Stimulated activated CD4-positive, alpha-beta T cell treated with anti-CD3 and anti-CD28 coated beads, TNF-alpha, amount 100 ng/mL, for 4 hours (primary cell): ENCODE measurements around the gene ZNF831.
A peak's percentile ranks its signal among the peaks of the same experiment; 100 is the strongest.

ENCODE experiments used
- DNase-seq, 3 experiments: peaks; one replicate each; pipeline ENCODE4 v3.0.0-alpha.2; 2020; ENCODE audit warnings: low read depth in 3 of 3

The ZNF831 gene

DNA sequence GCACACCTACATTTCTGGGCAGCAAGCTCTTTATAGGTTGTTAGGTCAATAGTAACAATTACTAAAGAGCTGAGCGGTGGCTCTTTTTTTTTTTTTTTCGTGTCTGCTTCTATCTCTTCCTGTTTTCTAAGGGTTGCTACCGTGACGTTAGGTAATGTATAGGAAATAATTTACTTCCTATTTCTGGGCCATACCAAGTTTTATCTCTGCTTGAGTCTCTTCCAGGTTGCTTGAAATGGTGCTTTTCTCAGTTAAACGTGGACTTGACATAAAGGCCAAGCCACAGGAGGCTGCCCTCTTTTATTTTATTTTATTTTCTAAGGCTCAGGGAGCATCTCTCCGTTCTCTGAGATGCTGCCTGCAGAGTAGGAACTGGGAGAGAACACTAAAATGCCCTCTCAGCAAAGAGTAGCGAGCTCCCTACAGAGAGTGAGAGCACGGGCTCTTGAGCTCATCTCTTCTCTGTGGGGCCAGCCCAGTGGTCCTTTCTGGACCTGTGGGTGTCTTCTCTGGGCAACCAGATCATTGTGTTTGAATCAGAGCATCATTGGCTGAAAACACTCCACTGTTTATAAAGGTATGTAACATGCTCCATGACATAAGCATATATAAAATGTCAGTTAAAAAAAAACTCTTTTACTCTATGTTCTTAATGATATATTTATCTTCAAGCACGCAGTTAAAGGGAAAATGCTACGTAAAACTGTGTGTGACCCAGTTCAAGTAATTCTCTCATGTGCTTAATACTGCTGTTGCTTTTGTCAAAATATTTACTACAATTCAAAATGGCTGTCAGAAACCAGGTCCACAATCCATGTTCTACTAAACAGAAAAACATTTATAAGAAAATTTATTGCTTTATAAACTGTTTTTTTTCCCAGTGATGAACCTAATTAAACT lies at the start of gene ZNF831:
Gene ZNF831 (plus strand): TSS at position 191 of the 900 bp plus-strand sequence. CDS start 27,199 bp downstream, outside the sequence.
- DNase-seq = no peak

DNA sequence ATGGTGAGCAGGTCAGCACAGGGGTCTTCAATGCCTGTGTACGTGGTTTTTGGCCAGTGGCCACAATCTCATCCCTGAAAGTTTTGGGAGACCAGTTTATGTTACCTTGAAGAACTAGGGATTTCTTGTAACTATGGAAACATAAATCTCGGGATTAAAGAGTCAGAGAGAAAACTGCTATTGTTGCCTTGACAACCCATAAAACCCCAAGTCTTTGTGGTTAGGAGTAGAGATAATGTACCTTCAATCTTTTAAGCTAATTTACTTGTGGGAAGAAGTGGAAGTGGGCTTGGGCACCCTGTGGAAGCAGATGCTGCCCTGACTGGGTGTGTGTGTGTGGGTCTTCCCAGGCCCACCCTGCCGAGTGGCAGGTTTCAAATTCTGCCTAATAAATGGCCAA lies 46.1 kb upstream of the ZNF831 start:
- DNase-seq = no peak

DNA sequence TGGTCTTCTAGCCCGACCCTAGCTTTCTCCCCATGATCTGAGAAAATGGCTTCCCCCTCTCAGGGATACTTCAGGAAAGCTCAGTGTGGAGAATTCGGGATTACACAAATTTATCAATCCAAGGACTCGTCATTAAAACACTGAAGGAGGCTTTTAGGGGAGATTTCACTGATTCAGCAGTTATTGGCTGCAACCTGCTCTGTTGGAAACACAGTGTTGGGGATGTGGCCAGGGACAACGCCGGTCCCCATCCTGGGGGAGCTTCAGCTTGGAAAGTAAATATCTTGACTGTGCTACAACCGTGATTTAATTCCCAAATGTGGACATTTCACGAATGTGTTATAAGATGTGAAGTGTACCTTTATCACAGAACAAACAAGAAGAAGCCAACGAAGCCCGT lies 44.8 kb upstream of the ZNF831 start:
- no peak for DNase-seq

DNA sequence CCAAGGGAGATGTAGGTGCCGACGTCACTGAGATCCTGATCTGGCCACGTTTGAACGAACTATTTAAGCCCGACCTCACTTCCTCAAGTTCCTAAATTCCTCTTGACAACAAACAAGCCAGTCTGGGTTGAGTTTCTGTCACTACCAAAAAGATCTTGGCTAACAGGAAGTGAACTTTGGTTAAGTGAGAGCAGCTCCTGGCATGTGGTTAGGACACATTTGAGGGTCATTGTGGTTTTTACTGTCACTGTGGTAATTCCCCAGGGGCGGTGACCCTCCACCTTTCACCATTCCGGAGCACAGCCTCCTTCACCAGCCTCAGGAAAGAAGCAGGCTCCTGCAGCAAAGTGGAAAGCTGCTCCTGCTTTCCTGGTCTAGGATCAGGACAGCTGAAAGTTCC lies 43.1 kb upstream of the ZNF831 start:
- DNase-seq = no peak

DNA sequence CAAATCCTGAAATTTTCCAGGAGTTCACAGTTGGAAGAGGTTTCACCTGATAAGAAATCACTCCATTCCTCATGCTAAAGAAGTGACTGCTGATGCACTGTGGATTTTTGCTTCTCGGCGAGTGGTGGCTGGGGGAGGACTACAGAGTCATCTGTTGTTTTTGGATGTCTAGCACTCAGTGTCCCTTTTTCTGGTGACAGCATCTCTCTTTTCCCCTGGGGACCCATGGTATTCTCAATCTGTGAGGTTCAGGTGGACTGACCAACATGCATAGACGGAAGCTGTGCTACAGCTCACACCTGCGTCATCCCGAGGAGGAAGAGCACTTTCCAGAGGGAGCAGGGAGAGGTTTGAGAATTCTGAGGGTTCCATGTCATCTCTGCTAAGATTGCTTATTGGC lies 42.7 kb upstream of the ZNF831 start:
- no peak for DNase-seq

DNA sequence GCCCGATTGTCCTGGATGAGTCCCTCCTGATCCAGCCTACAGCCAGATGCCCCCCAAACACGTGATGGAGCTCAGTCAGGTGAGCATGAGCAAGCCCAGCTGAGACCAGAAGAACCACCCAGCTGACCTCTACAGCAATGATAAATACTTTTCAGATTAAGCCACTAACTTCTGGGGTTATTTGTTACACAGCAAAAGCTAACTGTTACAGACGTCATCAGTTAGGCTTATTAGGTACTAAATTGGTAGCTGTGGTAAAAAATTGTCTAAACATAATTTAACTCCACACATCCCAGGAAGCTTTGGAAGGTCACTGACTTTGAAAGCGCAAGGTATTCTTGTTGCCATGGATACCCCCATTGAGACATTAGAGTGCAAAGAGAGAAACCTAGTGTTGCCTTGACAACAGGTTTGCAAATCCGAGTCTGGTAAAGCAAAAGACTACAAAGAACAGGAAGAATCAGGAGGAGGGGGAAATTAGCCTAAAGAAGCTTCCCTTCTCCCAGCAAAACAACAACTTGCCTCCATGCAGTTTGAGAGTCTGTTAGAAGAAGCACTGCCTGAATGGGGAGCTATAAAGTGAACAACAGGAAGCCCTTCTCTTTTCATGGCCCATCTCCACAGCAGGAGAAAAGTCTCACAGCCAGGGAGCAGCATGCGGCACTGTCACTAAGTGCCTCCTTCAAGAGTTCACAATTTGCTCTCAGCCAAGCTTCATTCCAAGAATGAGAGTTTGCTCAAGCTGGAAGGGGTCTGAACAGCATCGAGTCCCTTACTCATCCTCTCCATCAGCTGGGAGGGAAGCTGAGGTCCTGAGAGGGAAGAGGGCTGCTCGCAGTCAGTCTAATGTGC lies 41.7 kb upstream of the ZNF831 start:
- no peak for DNase-seq

DNA sequence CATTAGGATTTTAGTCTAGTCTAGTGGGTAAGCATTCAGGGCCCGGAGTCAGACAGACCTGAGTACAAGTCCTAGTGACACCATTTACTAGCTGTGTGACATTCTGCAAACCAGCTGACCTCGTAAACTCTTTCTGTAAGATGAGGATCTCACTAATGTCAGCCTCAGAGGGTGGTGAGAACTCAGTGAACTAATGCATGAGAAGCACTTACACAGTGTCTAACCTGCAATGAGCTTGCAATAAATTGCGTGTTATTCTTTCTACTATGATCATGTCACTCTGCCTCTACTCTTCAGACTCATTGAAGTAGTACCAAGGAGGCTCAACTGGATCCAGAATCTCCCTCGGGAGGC lies 41.1 kb upstream of the ZNF831 start:
- DNase-seq = no peak

DNA sequence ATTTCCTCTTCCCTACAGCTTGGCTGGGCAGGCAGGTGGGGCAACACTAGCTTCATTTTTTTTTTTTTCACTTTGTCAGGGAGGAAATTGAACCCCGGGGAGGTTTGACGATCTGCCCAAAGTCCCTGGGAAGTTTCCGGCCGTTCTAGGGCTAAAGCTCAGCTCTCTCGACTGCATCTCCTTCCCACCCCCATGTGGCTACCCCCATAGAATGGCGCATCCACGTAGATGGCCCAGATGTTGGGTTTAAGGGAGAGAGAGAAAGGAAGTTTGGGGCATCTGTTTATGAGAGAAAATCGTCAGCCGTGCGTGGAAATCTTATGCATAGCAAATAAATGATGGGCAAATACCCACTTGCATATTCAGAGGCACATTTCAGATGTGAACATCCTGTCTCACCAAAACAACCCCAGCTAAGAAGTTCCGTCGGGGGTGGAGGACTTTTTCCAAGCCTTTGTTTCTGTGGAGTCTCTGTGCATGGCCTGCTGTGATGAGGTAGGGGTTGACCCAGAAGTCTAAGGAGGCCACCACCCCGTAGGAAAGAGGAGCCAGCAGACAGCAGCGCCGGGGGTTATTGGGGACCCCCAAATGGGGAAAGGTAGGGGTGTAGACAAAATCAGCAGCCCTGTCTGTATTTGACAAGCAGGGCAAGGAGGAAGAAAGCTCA lies 40.5 kb upstream of the ZNF831 start:
- DNase-seq = peak in 2 of 3 experiments; percentile 41 to 43

DNA sequence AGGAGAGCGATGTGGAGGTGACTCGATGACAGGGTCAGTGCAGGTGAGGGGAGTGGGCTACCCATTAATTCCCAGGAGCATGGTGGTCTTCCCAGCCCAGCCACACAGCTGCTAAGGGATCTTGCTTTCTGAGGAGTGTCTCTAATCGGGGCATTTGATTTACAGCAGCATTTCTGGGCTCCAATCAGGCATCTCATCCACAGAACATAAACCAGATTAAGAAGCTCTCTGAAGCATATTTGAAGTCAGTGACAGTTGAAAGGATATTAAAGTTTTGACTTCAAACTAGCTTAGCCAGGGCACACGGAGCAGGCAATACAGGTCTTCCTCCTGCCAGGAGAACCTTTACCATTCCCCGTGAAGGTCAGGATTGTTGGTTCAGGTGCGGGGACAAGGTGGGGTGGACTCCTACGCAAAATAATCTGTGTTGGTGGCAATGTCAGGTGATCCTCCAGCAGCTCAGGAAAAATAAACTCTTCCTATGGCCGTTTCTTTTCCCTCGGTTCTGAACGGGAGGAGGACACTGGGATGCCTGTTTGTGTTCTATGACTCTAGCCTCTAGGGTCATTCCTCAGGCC lies 39.9 kb upstream of the ZNF831 start:
- DNase-seq = no peak

DNA sequence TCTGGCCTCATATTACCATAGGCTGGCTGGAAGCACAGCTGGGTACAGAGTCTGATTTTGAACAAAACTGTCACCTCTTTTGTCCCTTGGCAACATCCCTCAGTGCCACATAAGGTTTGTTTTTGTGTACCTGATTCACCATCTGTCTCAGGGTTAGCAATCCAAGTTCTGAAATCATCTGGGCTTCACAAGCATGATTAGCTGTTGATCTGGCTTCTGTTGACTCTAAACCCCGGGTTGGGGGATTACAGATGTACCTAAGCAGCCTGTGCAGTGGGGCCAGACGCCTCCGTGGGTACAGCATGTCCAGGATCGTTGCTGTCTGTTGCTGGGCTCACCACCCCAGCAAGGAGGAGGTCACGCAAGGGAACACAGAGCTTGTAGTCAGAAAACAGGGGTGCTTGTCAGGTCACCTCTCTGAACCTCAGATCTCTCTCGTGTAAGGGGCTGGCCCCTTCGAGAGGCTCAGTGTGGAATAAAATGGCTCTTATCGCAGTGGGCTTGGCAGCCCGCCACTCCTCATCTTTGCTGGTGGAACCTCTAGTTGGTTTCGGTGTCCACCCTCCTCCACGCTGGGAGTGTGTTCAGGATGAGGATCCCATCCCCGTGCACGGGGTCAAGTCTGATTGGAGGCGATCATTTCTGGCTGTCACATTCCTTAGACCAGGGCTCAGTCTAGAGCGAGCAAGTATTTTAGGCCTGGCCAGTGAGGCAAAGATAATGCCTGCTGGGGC lies 39.2 kb upstream of the ZNF831 start:
- DNase-seq = no peak

DNA sequence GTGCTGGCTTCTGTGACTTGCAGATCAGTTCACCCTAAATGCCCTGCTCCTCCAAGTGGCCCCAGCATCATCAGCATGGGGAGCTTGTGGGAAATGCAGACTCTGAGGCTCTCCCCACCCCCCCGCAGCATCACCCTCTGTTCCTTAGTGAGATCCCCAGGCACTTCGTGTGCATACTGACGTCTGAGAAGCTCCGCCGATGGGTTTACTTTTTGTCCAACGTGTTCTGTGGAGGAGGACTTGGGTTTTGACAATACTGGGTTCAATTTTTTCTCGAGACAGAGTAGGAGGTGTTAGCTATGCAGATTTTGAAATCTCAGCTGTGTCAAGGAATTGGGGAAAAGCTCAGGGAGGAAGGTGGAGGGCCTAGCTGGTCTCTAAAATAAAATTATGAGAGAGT lies 38.3 kb upstream of the ZNF831 start:
- DNase-seq = no peak

DNA sequence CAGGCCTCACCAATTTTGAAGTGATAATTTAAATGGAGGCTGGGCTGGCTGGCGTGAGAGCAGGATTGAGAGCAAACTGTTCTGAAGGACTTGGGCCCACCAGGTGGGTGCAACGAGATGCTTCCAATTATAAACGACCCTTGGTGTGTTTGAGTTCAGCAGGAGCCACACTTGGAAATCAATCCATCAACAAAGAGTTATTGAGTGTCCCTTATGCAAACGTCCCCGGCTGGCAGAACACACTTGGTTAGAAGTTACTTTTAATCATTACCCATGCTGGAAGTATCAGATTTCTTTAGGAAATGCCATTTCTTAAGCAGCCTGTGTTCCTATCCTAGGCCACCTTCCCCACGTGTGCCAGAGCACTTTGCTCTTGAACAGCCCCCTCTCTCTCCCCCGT lies 37.8 kb upstream of the ZNF831 start:
- DNase-seq = no peak

DNA sequence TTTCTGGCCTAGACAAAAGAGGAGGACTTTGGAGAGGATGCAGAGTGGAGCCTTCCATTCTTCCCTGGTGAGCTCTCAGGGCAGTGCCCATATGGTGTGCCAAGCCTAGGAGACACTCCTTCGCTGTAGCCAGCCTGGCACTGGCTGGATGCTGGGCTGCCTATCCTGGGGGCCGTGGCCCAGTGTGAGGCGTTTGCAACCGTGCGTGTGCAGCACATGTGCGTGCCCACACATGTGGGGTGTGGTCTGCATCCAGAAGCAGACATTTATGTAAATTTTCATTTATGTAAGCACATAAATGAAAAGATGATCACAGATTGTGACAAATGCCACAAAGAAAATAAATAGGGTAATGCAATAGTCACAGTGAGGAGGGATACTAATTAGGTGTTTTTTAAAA lies 35.8 kb upstream of the ZNF831 start:
- DNase-seq = no peak

DNA sequence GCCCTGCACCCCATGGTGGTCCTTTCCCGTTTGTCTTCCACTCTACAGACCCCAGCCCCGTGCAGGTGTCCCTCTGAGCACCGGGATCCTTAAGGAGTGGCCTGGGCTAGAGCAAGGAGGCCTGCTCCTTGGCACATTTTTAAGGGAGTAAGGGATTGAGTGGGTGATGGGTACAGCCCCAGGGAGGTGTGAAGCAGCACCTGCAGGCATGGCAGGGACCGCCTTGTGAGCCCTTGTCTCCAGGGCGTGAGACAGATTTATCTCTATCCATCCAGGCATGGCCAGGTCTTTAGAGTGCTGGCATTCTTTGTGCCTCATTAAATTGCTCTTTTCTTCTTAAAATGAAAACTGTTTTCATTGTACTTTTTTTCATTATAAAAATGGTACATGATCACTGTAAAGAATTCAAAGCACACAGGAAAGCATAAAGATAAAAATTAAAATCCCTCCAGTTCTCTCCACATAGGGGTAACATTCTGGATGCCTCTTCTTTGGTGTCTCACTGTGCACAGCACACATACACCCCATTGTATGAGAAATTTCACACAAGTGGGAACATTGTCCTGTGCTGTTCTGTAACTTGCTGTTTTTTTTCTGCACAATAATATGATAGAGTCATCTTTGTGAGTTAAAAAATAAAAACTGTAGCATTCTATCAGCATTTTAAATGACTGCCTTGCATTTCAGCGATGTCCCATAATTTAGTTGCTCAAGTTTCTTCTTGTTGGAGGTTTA lies 31.9 kb upstream of the ZNF831 start:
- no peak for DNase-seq

DNA sequence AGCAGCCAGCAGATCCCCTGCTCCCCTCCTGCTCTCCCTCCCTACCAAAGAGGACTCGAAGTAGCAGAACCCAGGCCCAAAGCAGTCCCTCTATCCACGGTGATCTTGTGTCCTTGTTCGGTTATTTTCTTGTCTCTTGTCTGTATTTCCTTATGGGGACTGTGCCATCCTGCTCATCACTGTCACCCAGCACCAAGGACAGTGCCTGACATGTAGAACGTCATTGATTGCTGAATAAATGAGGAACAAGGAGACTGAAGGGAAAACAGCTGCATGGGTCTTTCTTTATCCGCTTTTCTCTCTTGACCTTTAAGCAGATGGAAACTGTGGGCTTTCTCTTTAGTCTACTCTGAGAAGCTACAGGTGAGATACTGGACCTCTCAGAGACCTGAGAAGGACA lies 29.4 kb upstream of the ZNF831 start:
- DNase-seq = no peak

DNA sequence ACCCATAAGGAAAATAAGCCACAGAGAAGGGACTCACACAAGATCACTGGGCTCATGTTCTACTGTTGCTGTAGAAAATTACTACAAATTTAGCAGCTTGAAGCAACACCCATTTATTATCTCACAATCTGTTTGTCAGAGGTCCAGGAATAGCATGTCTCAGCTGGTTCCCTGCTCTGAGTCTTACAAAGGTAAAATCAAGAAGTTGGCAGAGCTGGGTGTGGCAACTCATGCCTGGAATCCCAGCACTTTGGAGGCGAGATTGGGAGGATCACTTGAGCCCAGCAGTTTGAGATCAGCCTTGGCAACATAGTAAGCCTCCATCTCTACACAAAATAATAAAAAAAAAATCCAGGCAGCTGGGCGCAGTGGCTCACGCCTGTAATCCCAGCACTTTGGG lies 28.5 kb upstream of the ZNF831 start:
- DNase-seq = no peak

DNA sequence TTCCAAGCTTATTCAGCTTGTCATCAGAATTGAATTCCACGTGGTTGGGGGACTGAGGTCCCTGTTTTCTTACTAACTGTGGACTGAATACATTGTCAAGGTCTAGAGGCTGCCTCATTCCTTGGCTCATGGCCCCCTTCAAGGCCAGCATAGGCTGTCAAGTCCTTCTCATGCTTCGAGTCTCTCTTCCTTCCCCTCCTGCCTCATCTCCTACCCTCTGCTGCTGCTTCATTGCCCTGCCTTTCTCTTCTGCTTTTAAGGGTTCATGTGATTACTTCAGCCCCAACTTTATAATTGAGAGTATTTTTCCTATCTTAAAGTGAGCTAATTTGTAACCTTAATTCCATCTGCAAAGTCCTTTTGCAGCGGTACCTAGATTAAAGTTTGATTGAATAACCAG lies 27.6 kb upstream of the ZNF831 start:
- DNase-seq = no peak

DNA sequence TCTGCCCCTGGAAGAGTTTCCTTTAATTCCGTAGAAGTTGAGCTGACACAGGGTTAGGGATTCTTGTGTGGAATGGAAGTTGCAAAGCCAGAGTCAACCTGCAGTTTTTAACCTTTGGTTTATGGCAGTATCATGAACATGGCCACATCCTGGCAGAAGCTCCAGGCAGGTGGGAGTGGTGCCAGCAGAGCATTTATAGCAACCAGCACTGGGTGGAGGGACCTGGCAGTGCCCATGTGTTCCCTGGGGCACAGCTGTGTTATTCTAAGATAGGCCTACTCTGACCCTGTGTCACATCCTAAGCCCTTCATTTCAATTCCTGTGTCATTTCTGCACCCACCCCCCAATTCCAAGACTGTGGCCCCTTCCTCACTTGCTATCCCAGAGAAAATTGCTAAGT lies 26.1 kb upstream of the ZNF831 start:
- DNase-seq = no peak

DNA sequence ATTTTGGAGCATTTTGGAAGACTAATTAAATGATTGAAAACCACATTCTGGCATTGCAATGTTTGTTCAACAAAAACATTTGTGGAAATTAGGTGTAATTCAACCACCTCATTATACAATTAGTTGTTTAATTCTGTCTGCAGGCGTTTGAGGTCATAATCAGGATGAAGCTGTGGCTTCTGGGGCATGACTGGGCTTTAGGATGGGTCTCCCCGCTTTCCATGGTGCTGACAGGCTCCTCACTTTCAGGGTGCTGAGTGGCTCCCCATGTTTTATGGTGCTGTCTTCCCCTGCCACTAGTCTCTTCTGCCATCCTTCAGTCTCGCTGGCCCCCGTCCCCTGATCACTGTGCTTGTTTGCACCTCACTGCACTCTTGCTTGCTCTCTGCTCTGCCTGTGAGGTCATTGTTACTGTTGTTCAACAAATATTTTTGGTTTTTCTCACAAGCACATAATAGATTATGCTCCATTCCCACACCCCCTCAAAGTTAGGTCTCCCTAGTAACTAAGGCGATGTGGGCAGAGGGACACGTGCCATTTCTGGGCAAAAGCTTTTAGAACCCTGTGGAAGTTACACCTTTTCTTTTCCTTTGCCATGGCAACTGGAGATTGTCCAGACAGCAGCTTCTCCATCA lies 25.4 kb upstream of the ZNF831 start:
- DNase-seq = no peak

DNA sequence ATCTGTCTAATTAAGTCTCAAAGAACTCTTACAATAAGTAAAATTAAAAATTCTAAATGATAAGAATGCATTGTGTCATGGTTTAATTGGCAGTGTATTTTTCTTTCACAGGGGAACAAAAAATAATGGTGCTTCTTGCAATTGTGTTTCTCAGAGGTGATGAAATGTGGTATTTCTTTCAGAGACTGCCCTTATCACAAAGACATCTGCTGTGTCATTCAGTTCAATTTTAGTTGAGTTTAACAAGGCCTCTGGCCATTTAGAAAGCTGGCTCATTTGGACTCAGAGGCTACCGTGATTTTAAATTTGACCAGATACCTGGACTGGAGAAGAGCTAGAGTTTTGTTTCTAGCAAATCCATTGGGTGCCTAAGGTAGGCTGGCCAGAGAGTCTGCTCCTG lies 23.6 kb upstream of the ZNF831 start:
- no peak for DNase-seq
